ENCODE results near the gene LRRN4.
"Not testable (repeated sequence)": the region's sequence is repeated elsewhere in the genome, so short reads cannot be mapped to it uniquely, and the experiment has no call there.

LRRN4 gene

DNA sequence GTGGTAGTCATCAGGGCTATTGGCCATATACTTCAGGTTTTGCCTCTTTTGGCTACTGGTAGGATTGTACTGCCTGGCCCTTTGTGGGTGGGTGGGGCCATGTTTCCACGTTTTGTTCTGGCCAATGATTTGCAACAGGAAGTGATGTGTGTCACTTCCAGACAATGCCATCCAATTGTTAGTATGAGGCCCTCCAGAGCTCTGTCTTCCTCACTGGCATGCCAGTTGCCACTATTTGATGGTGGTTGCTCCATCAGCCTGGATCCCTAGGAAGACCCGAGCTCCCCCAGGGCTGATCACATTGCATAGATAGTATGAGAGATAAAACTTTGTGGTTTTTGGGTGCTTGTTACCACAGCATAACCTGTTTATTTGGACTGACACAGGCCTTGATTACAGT is 7.7 kb upstream of the LRRN4 start:
- H3K27ac ChIP-seq: no peak overlapping the region
- H3K4me3 ChIP-seq: no peak overlapping the region

DNA sequence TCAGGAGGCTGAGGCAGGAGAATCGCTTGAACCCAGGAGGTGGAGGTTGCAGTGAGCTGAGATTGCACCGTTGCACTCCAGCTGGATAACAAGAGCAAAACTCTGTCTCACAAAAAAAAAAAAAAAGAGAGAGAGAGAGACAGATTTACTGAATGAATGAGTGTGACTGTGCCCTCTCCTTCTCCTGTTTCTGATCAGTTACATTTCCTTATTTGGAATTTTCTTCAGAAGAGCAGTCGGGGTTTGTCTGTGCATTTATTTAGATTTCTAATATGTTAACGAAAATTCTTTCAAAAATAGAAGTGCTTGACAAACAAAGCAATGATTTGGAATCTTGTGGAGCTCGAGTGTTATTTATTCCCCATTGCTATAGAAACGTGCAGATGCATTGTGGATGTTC is 6.4 kb upstream of the LRRN4 start:
- Histone ChIP-seq H3K27ac (no peak overlapping the region), H3K4me3 (no peak overlapping the region)

GRCh38 chr20:6058684-6059295 is 4.9 kb upstream of the LRRN4 start:
- Histone ChIP-seq H3K4me3 (no peak overlapping the region), H3K27ac (no peak overlapping the region)

DNA sequence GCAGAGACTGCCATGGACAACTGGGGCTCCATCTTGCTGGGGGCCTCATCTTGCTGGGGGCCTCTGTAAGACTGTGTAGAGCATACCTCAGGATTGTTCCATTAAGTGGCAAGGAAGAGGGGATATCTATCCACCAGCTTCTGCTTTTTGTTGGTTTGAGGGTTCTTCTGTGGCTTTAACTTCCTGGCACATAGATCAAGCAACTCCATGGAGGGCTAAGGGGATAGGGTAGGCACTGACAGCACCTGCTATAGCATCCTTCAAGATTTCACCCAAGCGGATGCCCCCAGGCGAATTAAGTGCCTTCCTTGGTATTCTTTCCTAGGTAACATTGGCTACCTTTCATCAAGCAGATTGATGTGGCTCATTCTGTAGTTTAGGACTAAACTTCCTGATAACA is 3.8 kb upstream of the LRRN4 start:
- Histone ChIP-seq H3K27ac (no peak overlapping the region), H3K4me3 (no peak overlapping the region)

- Histone ChIP-seq H3K27ac (no peak overlapping the region), H3K4me3 (no peak overlapping the region)
These were observed 3.3 kb upstream of the LRRN4 start for GRCh38 chr20:6057139-6057538.

DNA sequence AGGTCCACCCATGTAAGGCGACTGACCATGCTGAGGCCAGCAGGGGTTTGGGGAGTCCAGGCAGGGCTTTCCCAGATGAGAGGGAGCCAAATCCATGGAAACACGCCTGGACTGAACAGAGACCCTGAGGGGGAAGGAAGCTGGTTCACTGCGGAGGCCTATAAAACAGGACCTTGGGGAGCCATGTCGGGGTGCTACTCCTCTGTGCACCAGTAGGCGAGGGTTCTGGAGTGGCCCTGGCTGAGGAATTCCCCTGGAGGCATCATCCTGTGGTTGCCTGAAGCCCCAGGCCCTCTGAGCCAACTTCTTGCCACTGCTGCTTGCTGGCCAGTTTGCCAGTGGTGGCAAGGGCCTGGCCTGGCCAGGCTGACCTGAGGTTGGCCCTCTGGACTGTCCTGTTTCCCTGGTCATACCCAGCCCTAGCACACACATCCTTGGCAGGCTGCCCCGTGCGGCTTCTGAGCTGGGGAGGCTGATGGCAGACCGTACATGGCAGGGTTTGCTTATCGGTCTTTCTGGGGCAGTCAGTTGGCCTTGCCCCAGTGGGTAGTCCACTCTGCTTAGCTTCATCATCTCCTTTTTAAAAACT is 2.2 kb upstream of the LRRN4 start:
- no peak overlapping the region for H3K27ac ChIP-seq
- H3K4me3 ChIP-seq: no peak overlapping the region

GRCh38 chr20:6055161-6055783 is 1.4 kb upstream of the LRRN4 start:
- H3K27ac ChIP-seq: no peak overlapping the region
- H3K4me3 ChIP-seq: no peak overlapping the region

DNA sequence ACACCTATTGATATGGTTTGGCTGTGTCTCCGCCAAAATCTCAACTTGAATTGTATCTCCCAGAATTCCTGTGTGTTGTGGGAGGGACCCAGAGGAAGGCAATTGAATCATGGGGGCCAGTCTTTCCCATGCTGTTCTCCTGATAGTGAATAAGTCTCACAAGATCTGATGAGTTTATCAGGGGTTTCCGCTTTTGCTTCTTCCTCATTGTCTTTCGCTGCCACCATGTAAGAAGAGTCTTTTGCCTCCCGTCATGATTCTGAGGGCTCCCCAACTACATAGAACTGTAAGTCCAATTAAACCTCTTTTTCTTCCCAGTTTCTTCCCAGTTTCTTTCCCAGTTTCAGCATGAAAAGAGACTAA is 810 bp upstream of the LRRN4 start:
- H3K4me3 ChIP-seq, H3K27ac ChIP-seq: not testable (repeated sequence)

GRCh38 chr20:6053064-6053775 is 640 bp downstream of the LRRN4 start:
- no peak overlapping the region for H3K27ac ChIP-seq
- no peak overlapping the region for H3K4me3 ChIP-seq

- Histone ChIP-seq H3K27ac (no peak overlapping the region), H3K4me3 (peak overlapping the region in 1 of 7 experiments; percentile 22)
These were observed 2.4 kb downstream of the LRRN4 start for GRCh38 chr20:6051505-6051904.

- H3K4me3 ChIP-seq: no peak overlapping the region
- H3K27ac ChIP-seq: no peak overlapping the region
These were observed 5.5 kb downstream of the LRRN4 start for GRCh38 chr20:6048391-6048790.

GRCh38 chr20:6046432-6046831 is 7.4 kb downstream of the LRRN4 start:
- H3K4me3 ChIP-seq: no peak overlapping the region

DNA sequence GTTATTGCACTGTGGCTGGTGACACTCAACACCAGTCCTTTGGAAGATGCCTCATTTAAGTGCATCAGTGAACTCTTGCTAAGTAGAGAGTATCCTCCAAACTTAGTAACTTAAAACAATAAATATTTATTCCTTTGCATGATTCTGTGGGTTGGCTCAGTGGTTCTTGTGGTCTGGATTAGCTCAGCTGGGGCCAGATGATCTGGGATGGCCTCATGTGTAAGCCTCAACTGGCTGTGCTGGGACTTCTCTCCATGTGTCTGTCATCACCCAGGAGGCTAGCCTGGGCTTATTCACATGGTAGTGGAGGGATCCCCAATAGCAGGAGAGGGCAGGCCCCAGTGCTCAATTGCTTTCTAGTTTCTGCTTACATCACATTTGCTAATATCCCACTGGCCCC is 8.3 kb downstream of the LRRN4 start:
- no peak overlapping the region for H3K4me3 ChIP-seq
- no peak overlapping the region for H3K27ac ChIP-seq

More at GRCh38 chr20:6046432-6046831, 7.4 kb downstream of the LRRN4 start:
- H3K27ac ChIP-seq: no peak overlapping the region

DNA sequence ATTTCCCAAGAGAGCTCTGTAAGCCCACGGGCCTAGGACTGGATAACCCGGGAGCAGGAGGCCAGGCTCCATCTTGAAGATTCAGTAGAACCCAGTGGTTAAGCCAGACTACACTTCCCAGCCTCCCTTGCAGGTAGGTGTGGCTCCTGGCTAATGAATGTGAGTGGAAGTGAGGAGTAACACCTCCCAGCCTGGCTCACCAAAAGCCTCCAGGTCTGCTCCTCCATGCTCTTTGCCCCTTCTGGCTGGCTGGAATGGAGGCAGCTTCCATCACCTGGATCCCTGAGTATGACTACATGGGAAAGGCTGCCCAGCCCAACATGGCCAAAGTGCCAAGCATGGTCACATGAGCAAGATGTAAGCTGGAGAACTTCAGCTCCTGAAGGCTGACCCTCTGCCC is 9.7 kb downstream of the LRRN4 start:
- H3K27ac ChIP-seq: no peak overlapping the region
- H3K4me3 ChIP-seq: no peak overlapping the region

DNA sequence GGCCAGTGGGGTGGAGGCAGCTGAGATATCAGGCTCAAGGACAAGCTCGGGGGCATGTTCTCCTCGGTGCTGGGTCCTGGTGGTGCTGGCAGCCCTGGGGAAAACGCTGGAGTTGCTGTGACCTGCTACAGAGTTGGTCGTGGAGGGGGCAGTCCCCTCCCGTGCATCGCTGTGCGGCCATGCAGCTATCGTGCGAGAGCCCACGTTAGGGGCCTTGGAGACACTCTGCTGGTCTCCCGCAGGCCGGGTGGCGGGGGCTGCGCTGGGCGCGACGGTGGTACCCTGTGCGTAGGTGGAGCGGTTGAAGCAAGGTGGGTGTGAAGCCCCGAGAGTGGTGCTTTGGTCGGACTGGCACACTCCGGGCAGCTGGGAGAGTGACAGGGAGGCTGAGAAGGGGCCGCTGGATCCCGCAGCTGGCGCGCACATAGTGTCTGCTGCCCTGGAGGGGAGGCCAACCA is 12.0 kb downstream of the LRRN4 start:
- Histone ChIP-seq H3K4me3 (no peak overlapping the region), H3K27ac (no peak overlapping the region)

GRCh38 chr20:6040958-6041807 is 12.7 kb downstream of the LRRN4 start:
- Histone ChIP-seq H3K4me3 (no peak overlapping the region), H3K27ac (no peak overlapping the region)

GRCh38 chr20:6040540-6040939 is 13.3 kb downstream of the LRRN4 start:
- H3K4me3 ChIP-seq: no peak overlapping the region
- H3K27ac ChIP-seq: no peak overlapping the region

GRCh38 chr20:6039766-6040165 is 14.1 kb downstream of the LRRN4 start:
- Histone ChIP-seq H3K27ac (no peak overlapping the region), H3K4me3 (no peak overlapping the region)

- no peak overlapping the region for H3K27ac ChIP-seq
- H3K4me3 ChIP-seq: no peak overlapping the region
These were observed 15.6 kb downstream of the LRRN4 start for GRCh38 chr20:6038256-6038655.

DNA sequence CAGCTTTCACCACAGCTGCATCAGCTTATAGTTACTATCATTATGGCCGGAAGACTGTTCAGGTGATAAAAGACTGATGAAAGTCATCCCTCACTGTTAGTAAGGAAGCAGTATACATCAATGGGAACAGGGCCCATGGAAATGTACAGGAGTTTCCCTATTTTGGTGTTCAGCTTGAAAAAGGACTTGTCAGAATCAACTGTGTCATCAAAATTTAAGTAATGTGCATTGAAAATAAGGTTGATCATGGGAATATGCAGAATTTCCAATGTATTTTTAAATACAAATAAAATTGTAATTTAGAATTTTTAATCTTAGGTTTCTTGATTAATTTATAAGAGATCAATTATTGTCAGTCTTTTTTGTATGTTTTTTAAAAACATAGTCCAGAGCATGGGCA is 16.8 kb downstream of the LRRN4 start:
- H3K4me3 ChIP-seq: no peak overlapping the region
- H3K27ac ChIP-seq: no peak overlapping the region
